Muscle of back (tissue), 11 donors: ENCODE measurements around the gene PPP6R1. TPM values are rescaled to one million over a fixed set of nuclear protein-coding genes. Genes with fewer than 3 reads are reported as not detected.

ENCODE experiments used
- DNase-seq, 3 donors: peaks; one replicate each; pipeline versions ENCODE4 v3.0.0 to v3.0.0-alpha.2; 2013
- polyA plus RNA-seq, 10 donors: library from polyadenylated mRNA; unstranded; fragments of 120-200 nt; gene quantifications; one replicate each; pipeline ENCODE4 v1.2.1, GENCODE V29; 2013; ENCODE audit not compliant: insufficient read length in 10 of 10

Gene PPP6R1
- polyA plus RNA-seq, 10 donors, result 21.5 to 31.9 (median 27.8) TPM

DNA sequence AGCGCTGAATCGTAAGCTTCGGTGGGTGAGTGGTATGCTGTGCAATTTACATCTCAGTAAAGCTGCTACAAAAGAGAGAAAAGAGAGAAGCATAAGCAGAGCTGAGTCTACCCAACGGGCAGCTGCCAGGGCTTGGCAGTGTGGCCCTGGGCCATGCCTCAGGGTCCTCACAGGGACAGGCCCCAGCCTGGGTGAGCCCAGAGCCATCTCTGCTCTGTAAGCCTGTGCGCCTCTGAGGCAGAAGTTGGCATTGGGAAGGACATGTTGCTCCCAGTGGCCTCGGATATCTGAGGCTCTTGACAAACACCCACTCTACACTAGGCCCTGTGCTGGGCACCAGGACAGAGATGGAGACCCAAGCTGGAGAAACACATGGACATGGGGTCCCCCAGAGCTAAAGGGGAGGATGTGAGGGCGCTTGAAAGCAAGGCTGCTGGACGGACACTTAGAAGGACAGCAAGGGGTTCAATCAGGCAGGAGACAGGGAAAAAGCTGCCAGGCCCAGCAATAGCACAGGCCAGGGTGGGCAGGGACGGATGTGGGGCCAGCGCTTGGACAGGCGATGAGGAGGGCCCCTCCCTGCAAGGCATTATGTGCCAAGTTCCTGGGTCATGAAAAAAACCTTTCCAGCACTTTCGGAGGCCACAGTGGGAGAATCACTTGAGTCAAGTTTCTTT is 14.7 kb downstream of the PPP6R1 start:
- no peak for DNase-seq

- DNase-seq, result no peak
Observed at GRCh38 chr19:55242517-55242916, 16.3 kb downstream of the PPP6R1 start.

DNA sequence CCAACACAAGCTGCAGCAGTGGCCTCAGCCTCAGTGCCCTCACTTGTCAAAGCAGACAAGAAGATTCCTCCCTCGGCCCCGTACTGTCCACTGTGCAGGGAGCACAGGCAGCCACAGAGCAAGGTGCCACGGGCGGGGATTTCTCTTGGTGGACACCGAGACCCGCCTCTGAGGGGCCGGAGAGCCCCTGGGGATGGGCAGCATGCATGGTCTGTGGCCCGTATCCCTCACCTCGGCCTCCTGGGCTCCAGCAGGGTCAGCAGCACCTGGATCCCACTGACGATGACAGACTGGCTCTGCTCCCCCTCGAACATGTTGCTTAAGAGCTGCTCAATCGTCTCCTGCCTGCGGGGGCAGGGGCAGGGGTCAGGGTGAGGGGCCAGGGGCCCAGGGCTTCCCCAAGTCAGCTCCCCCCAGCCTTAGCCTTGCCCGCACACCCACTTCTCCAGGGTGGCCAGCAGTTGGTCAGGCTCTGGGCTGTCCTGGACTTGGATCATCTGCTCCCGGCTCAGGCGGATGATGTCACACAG is 16.8 kb downstream of the PPP6R1 start:
- DNase-seq, result no peak

- no peak for DNase-seq
Observed at GRCh38 chr19:55241143-55241934, 17.5 kb downstream of the PPP6R1 start.

- no peak for DNase-seq
Observed at GRCh38 chr19:55240713-55241020, 18.1 kb downstream of the PPP6R1 start.

DNA sequence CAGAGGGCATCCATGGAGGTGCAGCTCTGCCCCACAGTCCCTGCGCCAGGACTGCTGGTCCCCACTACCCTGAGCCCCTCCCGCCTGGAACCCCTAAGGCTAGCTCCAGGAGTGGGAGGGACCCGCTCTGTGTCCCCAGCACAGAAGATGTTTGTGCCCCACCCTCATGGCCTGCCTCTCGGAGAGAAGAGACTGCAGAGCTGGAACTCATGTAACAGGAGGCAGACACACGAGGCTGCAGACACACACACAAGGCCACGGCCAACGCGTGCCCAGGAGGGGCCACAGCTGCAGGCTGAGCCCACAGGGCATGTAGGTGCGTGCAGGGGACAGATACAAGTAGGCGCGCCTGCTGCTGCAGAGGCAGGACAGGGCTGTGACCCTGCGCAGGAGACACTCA is 19.8 kb downstream of the PPP6R1 start:
- DNase-seq, result no peak

DNA sequence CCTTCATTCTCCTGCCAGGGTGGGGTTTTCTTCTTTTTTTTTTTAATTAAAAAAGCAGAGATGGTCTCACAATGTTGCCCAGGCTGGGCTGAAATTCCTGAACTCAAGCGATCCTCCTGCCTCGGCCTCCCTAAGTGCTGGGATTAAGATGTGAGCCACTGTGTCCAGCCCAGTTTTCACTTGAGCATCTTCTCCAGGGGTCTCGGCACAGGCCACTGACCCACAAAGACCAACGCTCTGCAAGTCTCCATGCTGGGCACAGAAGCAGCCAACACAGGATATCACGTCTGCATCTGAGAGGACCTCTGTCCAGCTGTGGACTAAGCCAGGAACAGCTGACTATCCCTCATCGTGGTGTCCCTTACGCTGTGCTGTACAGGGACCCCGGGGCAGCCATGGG is 20.8 kb downstream of the PPP6R1 start:
- DNase-seq, result no peak

GRCh38 chr19:55232986-55233385 is 25.8 kb downstream of the PPP6R1 start:
- DNase-seq, result no peak

GRCh38 chr19:55232286-55232602 is 26.6 kb downstream of the PPP6R1 start:
- DNase-seq, result no peak

DNA sequence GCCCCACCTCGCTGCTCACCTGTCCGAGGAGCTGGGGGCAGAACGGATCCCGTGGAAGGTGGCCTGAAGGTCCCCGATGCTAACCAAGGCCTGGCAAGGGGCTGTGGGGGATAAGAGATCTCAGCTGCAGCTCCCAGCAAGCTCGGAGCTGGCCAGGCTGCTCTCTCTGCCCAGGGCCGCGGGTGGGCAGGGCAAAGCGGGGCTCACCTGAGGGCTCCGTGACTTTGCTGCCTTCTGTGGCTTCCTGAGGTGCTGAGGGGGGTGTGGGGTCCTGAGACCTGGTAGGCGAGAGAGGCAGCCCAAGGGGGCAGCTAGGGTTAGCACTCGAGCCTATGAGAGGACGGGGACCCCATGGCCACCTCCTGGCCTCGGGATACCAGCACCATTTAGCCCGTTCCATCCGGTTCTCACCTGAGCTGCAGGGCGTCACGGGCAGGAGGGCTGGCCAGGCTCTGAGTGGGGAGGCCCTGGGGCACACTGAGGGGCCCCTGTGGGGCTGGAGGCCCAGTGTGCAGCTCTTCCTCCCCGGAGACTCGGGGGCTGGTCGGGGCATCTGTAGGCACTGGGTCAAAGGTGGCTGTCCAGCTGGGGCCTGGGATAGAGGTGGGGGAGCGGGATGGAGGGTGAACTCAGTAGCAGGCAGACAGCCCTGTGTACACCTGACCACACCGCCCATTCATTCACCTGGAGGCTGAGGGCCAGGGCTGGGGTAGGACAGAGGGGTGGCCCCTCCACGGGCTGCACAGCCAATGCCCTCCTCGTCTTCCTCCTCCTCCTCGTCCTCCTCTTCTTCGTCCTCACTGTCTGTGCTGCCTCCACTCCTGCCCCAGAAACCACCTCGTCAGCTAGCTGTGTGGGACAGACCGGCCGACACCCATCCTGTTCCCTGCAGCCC is 27.2 kb downstream of the PPP6R1 start:
- DNase-seq, result no peak

- DNase-seq, result no peak
Observed at GRCh38 chr19:55230780-55231179, 28.0 kb downstream of the PPP6R1 start.

- no peak for DNase-seq
Observed at GRCh38 chr19:55230329-55230728, 28.5 kb downstream of the PPP6R1 start.

DNA sequence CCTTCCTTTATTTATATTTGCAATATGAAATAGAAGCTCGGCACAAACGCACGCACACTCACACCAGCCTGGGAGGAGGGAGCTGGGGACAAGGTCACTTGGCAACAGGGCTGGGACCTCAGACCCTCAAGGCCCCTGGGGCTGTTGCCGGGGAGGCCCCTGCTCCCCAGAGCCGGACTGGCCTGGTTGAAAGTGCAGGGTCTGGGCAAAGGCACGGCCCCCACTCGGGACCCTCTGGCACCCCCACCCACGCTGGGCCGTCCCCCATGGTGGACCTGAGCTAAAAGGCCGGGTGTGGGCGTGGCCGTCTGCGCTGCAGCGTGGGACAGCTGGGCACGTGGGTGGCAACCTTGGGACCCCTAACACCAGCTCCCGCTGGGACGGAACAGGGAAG is 29.0 kb downstream of the PPP6R1 start:
- DNase-seq, result no peak

DNA sequence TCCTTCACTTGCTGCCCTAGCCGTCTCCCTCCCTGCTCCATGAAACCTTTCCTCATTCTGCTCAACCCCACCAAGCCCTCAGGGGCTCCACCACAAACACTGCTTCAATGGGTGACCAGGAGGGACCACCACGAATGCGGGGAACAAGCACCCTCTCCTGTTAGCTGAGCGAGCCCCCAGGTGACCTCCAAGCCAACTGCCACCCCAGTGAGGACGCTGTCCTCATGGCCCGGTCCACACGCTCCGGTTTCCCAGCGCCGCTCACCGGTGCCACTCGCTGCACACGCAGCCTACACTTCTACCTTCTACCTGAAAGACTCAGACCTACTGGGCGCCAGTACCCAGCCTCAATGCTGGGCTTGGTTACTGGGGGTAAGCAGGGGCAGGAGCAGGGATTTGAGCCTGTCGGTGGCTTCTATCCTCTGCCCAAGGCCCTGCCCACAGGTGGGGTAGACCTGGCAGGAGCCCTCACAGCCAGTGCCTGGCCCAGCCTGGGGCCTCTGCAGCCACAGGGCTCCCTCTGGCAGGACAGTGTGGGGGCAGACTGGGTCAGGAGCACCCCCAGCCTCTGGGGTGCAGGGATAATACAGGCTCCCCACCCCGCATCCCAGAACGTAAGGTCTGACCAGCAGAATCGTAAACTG is 29.6 kb downstream of the PPP6R1 start:
- DNase-seq, result no peak

DNA sequence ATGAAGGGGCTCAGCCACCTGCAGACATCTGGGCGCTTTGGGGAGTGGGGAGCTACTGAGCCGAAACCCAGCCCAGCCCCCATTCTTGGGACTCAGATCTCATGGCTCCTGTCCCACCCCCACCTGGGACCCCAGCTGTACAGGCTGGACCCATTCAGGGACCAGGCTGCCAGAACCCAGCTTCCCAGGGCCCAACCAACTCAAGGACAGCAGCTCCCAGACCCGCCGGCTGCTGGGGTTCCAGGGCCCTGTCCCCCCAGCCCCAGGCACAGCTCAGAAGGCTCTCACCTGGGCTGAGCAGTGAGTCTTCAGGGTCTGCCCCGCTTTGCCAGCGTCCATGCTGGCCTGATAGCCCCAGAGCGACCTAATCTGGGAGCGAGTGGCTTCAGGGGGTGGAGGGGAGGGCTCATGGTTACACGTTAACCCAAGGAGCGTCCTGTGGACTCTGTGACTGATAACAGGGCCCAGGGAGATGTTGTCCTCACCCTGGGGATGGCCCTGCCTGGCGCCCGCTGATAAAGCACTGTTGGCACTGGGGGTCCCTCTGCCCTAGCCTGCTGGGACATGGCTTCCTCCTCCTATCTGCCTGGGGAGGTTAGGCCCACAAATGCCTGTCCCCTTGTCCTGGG is 30.3 kb downstream of the PPP6R1 start, which contains the start of gene TMEM86B:
TSS of gene TMEM86B (minus strand) at position 361 of the 629 bp plus-strand sequence. CDS start at position 339, 22 bp downstream.
- no peak for DNase-seq

DNA sequence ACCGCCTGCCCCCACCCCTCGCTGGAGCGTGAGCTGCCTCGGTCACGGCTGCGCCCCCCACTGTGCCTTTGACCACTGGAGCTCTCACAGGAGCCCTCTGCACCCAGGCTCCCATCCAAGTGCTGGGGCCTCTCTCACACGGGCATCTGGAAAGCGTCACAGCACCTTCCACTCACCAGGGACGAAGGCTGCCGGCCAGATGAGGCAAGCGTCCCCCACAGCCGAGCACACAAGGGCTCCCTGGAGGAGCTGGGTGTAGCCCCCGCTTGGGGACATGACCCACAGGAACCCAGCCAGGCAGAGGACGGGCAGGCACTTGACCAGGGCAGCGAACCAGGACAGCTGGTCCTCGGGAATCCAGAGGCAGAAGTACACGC is 30.8 kb downstream of the PPP6R1 start:
- DNase-seq, result no peak

- no peak for DNase-seq
Observed at GRCh38 chr19:55227241-55228014, 31.4 kb downstream of the PPP6R1 start.

DNA sequence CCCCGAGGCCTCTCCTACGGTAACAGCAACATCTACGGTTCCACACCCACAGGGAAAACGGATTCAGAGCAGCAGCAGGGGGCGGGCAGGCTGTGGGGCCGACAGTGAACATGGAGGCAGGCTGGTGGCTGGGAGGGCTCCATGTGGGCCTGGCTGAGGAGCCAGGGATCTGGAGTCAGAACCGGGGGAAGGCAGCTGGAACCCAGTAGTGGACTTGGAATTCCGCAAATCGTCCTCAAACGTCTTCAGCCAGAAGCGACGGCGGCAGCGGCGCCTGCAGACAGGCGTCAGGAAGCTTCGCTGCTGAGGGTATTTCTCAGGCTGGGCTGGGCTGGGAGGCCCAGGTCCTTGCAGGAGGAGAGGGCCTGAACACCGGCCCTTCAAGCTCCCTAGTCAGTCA is 32.0 kb downstream of the PPP6R1 start:
- no peak for DNase-seq

DNA sequence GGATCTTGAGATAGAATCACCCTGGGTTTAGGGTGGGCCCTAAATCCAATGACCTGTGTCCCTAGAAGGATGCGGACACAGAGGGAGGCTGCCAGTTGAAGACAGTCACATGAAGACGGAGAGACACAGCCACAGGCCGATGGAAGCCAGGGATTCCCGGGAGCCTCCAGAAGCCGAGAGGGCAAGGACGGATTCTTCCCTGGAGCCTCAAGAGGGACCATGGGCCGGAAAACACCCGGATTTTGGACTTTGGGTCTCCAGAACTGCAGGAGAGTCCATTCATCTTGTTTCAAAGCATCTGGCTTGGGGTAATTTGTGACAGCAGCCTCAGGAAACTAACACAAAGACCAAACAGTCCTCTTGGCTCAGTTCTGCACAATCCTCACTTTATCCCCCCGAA is 32.5 kb downstream of the PPP6R1 start:
- no peak for DNase-seq

DNA sequence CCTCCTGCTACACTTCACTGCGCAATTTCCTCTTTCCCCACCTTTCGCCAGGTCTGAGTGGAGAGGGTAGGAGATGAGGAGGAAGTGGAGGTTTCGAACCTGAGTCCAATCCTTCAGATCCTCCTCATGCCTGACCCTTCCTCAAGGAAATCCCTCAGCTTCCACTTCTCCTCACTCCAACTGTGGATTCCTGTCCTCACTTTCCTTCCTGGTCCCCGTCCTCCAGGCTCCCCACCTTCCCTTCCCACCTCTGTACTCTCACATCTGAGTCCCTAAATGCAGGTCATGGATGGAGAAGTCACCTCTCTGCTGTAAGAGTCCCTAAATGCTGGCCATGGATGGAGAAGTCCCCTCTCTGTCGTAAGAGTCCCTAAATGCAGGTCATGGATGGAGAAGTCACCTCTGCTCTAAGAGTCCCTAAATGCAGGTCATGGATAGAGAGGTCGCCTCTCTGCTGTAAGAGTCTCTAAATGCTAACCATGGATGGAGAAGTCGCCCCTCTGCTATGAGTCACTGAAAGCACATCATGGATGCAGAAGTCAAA is 33.3 kb downstream of the PPP6R1 start:
- DNase-seq, result no peak
